Measurements from ENCODE around the gene ZNF32. TPM values are rescaled to one million over a fixed set of nuclear protein-coding genes. Genes with fewer than 3 reads are reported as not detected.

Gene ZNF32
- total and polyA plus RNA-seq, 2 of the 8 experiments (the other 6 are each of a cell fraction or from before 2014, with no cell fraction given) = 17.2 to 22.5 TPM

DNA sequence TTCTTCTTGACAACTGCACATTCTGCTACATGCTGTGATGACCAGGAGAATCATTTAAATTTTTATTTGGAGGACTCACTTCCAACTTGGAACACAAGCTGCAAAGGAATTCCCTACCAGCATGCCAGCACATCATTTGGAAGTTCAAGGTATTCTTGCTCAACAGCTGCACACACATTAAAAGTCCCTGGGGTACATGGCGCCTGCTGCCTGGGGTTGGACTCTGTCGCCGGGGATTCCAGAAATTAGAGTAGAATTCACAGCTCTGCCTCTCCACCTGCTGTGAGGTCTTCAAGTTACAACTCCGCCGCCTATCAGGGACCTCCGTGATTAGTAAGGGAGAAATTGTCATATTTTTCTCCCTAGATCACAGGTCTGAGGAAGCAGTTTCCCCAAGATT lies 1.1 kb downstream of the ZNF32 start (continued):
- no peak for TF ChIP-seq CHD7 (IDR thresholded peaks at IDR 0.05; ENCODE audit: insufficient replicate concordance, low read length)
- no peak for TF ChIP-seq EZH2 (IDR thresholded peaks at IDR 0.05; ENCODE audit: low read depth, low read length, severe bottlenecking)
- TF ChIP-seq ZNF274 (IDR thresholded peaks at IDR 0.05; ENCODE audit: borderline replicate concordance, extremely low read depth, low read length) = no peak
- TF ChIP-seq E2F6 (IDR thresholded peaks at IDR 0.05) = no peak
- no peak for TF ChIP-seq KDM4A (IDR thresholded peaks at IDR 0.05; ENCODE audit: low read depth, low read length, severe bottlenecking)
- no peak for TF ChIP-seq SIRT6 (IDR thresholded peaks at IDR 0.05; ENCODE audit: low read length)
- TF ChIP-seq PHF8 (conservative IDR thresholded peaks at IDR 0.05; ENCODE audit: low read depth, low read length) = no peak
- TF ChIP-seq JUND (IDR thresholded peaks at IDR 0.05; ENCODE audit: low read length) = no peak
